ENCODE results near the gene ZSWIM3.

- TF ChIP-seq POLR2A (IDR thresholded peaks at IDR 0.05): peak in 1 of 2 donors; percentile 45
- TF ChIP-seq, protein P1, sequence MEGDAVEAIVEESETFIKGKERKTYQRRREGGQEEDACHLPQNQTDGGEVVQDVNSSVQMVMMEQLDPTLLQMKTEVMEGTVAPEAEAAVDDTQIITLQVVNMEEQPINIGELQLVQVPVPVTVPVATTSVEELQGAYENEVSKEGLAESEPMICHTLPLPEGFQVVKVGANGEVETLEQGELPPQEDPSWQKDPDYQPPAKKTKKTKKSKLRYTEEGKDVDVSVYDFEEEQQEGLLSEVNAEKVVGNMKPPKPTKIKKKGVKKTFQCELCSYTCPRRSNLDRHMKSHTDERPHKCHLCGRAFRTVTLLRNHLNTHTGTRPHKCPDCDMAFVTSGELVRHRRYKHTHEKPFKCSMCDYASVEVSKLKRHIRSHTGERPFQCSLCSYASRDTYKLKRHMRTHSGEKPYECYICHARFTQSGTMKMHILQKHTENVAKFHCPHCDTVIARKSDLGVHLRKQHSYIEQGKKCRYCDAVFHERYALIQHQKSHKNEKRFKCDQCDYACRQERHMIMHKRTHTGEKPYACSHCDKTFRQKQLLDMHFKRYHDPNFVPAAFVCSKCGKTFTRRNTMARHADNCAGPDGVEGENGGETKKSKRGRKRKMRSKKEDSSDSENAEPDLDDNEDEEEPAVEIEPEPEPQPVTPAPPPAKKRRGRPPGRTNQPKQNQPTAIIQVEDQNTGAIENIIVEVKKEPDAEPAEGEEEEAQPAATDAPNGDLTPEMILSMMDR (IDR thresholded peaks at IDR 0.05 in 4 of 5, conservative IDR thresholded peaks at IDR 0.05 in 1 of 5): no peak
These were observed 23.8 kb downstream of the ZSWIM3 start, which contains the start of gene ZSWIM1 for GRCh38 chr20:45880988-45881788.

Measured in gastrocnemius medialis (tissue), 4 donors.